ENCODE measurements around the gene EPS8L1.
"Not testable (repeated sequence)": the region's sequence is repeated elsewhere in the genome, so short reads cannot be mapped to it uniquely, and the experiment has no call there.

EPS8L1 gene

DNA sequence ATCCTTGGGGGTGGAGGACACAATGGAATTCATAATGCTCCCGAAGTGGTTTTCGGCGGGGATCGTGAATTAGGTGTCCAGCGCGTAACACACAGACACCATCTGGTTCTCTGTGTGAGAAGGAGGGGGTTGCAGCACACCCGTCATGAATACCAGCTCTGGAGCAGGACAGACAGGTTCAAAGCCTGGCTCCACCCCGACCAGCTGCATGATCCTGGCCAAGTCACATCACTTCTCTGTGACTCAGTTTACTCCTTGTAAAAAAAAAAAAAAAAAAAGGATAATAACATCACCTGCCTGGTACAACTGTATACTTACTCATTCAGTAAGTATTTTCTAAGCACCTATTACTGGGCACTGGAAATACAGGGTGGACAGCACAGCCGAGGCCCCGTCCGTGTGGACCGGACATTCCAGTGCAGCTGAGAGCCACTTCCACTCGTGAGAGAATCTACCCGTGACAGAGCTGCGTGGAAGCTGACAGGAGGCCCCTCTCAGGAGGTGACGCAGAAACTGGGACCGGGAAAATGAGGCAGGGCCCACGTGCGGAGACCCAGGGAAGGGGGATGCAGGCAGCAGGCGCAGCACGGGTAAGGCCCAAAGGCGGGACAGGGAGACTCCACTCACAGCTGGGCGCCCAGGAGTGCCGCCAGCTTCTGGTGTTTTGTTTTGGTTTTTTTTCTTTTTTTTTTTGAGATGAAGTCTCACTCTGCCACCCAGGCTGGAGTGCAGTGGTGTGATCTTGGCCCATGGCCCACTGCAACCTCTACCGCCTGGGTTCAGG, 24.7 kb upstream of the EPS8L1 start:
- no peak for DNase-seq

DNA sequence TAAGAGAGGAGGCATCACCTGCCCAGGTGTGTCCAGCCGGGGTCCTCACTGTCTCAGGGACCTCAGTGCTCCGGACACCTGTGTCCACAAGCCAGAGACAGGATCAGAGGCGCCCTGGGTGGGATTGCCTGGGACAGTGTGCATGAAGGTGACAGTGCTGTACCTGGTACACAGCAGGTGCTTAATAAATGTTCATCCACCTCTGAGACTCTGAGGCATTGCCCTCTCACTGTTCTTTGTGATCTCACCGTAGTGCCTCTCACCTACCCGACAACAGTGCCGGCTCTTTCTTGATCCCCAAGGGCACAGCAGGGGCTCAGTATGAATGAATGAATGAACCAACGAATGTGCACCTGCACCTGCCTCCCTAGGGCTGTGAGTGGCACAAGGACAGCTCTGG, 21.9 kb upstream of the EPS8L1 start:
- no peak for DNase-seq

DNA sequence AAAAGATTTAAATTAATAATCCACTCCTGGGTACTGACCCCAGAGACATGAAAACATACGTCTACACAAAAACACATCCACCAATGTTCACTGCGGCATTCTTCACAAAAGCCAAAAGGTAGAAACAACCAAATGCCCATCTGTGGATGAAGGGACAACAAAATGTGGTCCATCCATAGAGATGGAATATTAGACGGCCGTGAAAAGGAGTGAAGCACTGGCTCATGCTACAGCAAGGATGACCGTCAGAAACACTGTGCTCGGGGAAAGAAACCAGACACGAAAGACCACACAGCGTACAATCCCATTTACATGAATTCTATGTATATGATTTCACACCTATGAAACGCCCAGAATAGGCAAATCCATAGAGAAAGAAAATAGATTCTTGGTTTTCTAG, 18.8 kb upstream of the EPS8L1 start:
- DNase-seq, result no peak

DNA sequence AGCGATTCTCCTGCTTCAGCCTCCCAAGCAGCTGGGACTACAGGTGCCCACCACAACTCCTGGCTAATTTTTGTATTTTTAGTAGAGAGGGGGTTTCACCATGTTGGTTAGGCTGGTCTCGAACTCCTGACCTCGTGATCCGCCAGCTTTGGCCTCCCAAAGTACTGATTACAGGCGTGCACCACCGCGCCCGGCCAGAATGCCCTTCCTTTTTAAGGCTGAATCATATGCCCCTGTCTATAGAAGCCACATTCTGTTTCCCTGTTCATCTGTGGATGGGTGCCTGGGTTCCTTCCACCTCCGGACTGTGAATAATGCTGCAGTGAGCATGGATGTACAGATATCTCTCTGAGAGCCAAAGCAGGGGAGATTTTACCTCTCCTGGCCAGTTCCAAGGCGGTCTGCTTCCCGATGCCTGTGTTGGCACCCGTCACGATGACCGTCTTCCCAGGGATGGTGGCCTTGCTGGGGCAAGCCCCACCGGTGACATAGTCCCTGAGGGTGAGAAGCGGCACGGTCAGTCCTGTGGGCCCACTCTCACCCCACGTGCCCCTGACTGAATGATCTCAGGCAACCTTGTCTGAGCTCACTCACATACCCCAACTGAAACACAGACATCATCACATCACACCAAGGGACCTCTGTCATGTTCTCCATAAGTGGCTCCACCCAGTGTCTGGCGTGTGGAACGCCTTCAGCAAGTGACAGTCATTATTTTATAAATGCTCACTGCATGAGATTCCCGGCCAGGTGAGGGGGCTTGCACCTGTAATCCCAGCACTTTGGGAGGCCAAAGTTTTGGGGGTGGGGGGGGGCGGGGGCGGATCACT, 16.7 kb upstream of the EPS8L1 start:
- no peak for DNase-seq

DNA sequence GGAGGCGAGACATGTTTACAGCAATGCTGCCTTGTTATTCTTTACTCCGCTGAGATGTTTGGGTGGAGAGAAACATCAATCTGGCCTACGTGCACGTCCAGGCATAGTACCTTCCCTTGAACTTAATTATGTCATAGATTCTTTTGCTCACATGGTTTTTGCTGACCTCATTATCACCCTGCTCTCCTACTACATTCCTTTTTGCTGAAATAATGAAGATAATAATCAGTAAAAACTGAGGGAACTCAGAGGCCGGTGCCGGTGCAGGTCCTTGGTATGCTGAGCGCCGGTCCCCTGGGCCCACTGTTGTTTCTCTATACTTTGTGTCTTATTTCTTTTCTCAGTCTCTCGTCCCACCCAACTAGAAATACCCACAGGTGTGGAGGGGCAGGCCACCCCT, 15.4 kb upstream of the EPS8L1 start:
- not testable (repeated sequence) for DNase-seq

DNA sequence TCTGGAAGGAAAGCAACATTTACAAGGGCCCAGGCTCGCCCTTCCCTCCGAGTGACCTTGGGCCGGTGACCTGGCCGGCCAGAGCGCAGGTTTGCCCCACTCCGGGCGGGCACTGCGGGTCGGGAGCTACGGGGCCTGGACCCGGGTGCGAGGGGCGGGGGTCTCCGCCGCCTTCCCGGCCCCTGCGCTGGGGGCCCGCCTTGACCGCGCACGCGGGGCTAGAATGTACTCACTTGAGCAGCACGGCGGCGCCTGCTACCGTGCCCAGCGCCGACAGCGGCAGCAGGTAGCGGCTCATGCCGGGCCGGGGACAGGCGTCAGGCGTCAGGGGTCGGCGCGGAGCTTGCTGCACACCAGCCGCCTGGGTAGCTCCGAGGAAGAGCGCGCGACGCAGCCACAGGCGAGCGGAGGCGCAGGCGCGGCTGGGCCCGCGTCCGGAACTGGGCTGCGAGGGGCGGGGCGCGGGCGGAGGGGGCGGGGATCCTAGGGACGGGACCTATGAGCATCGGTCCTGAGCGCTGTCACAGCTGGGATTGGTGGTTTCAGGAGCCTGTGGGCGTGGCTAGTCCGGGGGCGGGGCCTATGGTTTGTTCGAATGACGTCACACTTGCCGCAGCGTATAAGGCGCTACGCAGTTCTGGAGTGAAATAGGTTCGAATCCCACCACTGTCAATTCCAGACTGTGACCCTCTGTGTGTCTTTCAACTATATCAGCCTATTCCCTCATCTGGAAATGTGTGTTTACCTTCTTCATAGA, 12.8 kb upstream of the EPS8L1 start, which contains the start of gene RDH13:
Gene RDH13, minus strand, starts transcription at position 414 of the 757 bp plus-strand sequence. Its CDS starts 116 bp downstream, at position 298.
- DNase-seq, result peak; percentile 98

DNA sequence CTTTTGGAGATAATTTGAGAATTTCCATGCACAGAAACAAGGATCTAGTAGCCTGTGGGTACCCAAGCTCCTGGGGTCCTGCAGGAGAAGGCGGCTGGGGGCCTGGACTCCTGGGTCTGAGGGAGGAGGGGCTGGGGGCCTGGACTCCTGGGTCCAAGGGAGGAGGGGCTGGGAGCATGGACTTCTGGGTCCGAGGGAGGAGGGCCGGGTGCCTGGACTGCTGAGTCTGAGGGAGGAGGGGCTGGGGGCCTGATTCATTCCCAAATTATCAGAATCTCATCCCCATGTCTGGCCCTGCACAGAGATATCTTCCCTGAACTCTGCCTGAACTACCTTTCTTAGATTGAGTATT, 12.2 kb upstream of the EPS8L1 start:
- no peak for DNase-seq

DNA sequence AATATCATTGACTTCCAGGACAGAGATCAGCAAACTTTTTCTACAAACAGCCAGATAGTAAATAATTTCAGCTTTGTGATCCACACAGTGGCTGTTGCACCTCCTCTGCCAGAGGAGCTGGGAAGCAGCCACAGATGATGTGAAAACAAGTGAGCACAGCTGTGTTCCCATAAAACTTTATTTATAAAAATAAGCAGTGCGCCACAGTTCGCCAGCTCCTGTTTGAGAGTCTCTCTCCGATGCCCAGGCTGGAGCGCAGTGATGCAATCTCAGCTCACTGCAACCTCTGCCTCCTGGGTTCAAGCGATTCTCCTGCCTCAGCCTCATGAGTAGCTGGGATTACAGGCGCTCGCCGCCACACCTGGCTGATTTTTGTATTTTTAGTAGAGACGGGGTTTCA, 10.2 kb upstream of the EPS8L1 start:
- not testable (repeated sequence) for DNase-seq

DNA sequence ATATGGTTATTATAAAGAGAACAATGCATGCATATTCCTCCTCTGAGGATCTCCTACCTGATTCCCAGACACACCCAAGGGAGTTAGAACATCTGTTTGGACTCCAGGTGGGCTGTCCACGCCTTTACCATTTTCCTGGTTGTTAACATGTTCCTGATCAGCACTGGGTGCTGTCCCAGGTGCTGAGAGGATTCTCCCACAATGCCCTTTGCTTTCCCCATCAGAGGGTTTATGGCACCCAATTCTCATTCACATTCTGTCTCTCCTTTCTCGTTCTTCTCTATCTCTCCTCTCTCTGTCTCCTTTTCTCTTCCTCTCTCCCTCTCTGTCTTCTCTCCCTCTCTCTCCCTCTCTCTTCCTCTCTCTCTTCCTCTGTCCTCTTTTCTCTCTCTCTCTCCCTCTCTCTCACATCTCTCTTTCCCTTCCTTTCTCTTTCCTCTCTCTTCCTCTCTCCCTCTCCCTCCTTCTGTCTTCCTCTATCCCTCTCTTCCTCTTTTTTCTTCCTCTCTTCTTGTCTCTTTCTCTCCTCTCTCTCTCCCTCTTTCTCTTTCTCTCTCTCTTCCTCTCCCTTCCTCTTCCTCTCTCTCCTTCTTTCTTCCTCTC, 9.5 kb upstream of the EPS8L1 start:
- no peak for DNase-seq

DNA sequence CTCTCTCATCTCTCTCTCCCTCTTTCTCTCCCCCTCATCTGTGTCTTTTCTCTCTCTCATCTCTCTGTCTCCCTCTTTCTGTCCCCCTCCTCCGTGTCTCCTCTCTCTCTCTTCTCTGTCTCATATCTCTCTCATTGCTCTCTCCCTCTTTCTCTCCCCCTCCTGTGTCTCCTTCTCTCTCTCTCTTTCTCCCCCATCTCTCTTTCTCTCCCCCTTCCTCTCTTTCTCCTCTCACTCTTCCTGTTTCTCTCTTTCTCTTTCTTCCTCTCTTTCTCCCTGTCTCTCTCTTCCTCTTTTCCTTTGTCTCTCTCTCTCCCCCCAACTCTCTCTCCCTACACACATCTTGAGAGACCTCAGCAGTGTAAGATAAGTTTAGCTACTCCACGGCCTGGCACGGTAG, 7.8 kb upstream of the EPS8L1 start:
- no peak for DNase-seq

DNA sequence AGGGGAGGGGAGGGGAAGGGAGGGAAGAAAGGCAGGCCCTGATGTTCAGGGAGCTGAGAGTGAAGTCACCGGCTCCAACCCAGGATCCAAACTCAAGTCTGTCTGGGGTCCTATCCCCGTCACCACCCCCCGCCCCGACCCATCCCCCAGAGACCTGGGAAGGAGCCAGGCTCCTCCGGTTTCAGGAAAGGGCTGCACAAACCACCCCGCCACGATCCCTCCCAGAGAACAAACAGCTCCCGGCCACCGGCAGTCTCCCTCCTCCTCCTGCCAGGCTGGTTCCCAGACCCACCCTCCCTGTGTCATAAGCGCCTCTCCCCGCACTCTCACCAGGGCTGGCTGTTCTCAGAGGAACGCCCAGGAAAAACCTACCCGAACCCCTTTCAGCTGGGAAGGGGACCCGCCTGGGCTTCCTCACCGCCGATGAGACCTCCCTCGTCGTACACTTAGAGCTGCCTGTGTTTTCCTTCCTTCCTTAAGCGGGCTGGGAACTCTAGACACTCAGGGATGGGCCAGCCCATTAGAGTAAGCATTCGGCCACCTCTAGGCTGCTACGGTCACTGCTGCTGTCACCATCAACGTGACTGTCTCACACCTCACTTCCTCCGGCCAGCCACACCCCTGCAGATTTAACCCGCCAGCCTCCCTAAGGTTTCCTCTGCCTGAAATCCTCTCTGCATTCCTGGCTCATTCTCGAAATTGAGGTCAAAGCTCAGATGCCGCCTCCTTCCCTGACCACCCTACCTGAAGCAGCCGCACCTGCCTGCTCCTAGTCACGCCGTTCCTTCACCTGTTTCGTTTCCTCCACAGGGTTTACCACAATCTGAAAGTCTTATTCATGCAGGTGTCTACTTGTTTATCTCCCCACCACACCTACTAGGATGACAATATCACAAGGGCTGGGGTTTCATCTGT, 6.5 kb upstream of the EPS8L1 start:
- no peak for DNase-seq

DNA sequence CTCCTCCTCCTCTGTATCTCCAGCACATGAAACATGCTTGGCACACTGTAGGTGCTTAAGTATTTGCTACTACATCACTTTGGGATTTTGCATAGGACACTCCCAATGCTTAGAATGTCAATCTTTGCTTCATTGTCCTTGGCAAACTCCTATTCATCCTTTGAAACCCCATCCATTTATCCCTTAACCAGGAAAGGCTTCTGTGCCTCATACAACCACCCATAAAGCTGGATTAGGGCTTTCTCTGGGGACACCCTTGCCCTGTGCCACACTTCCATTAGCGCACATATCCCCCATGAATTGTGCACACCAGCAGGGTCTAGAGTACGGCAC, 5.8 kb upstream of the EPS8L1 start:
- DNase-seq, result no peak

DNA sequence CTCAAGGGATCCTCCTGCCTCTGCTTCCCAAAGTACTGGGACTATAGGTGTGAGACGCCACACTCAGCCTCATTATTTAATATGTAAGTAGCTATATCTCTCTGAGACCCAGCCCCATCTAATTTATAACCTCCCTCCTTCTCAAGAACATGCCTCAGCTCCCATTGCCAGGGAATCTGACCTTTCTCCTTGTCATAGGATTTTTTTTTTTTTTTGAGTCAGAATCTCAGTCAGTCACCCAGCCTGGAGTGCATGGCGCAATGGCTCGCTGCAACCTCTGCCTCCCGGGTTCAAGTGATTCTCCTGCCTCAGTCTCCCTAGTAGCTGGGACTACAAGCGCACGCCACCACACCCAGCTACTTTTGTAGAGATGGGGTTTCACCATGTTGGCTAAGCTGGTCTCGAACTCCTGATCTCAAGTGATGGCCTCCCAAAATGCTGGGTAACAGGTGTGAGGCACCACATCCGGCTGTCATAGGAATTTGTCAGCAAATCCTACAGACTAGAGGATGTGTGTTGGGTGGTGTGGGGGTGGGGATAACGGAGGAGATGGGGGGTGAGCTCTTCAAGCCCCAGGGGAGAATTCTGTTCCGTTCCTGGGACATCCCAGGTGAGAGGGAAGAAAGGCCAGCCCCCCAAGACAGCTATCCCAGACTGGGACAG, 5.1 kb upstream of the EPS8L1 start:
- DNase-seq, result no peak

DNA sequence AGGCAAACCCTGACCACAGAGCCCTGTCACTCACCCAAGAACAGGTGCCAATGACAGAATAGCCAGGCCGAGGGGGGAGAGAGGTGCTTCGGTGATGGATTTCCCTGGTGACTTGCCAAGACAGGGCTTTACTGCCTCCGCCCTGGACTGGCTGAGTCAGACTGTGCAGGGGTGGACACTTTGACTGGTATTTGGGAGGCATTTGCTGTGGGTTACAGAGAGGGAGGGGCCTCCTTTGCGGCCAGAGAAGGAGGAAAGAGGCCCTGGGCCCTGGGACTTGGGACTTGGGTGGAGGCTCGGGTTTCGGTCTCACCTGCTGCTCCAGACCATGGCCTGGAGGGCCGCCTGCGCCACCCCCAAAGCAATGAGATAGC, 4.6 kb upstream of the EPS8L1 start:
- peak; percentile 32 for DNase-seq

DNA sequence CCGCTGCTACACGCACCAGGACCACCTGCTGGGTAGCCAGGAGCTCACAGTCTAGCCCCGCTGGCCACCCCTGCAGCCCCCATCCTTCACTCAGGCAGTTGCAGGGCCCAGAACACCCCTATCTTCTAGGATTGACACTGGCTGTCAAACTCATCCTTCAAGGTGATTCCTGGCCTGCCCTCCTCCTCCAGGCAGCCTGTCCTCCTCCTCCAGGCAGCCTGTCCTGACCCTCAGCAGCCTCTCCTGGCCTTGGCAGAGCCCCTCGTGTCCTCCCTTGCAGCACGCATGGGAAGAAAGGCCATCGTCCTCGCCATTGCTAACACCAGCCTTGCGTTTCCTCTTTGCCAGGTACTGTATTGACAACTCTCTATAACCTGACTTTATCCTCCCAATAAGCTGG, 3.8 kb upstream of the EPS8L1 start:
- DNase-seq, result no peak

DNA sequence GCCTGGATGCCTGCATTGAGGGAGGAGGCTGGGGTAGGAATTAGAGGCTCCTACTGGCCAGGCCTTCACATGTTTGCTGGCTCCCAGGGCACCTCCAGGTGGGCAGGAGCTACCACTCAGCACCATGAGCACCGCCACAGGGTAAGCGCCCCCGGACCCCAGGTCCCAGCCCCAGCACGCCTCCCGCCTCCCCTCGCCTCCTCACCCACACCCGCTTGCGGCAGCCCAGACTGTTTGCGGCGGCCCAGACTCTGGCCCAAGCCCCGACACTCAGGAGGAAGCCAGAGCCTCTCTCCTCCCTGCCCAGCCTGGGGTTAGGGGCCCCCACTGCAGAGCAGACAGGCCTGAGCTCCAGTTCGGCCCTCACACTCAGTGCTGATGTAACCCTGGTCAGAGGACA, 652 bp downstream of the EPS8L1 start:
- no peak for DNase-seq

DNA sequence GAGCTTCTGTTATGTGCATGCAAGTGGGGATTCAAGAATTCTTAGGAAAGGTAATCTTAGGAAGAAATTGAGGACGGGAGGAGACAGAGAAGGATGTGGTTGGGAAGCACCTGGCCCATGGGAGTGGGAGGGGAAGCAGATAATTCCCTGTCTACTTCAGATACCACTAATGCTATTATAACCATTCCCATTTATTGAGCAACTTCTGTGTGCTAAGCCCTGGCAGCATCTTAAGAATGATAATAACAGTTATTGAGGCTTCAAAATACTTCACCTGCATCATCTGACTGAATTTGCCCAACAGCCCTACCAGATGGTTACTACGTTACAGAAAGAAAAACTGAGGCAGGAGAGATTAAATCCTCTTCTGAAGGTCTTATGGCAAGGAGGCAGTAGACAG, 1.4 kb downstream of the EPS8L1 start:
- DNase-seq, result no peak

DNA sequence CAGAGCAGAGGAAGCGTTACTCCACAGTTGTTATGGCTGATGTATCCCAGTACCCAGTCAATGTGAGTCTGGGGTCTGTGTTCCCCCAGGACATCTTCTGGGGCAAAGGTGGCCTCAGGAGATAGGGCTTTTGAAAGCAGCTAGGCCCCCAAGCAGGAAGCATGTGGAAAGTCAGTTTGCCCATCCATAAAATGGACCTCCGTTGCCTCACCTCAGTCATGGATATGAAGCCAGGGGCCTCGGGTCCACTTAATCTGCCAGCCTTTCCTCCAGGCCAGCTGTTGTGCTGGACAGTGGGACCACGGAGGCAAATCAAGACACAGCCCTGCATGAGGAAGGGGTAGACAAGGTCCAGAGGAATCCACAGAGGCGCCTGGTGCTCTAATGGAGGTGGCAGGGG, 3.3 kb downstream of the EPS8L1 start:
- DNase-seq, result no peak

DNA sequence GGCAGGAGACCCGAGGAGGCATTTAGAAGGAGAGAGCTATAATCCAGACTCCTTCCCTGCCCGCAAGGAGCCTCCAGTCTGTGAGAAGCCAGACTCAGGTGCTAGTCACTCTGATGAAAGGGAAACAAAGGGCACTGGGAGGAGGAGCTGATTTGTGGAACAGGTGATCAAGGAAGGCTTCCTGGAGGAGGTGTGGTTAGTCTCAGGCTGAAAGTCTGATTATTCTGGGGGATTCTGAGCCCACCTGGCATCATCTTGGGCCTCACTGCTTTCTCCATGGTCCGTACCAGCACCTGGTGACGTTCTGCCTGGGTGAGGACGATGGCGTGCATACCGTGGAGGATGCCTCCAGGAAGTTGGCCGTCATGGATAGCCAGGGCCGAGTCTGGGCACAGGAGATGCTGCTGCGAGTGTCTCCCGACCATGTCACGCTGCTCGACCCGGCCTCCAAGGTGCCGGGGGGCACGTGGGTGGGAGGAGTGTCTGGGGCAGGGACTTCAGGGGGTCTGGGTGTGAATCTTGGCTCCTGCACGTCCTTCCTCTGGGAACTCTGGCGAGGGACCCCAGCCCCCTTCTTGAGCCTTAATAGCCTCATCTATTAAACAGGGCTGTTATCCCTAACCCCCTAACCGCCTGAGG, 3.9 kb downstream of the EPS8L1 start:
- no peak for DNase-seq

DNA sequence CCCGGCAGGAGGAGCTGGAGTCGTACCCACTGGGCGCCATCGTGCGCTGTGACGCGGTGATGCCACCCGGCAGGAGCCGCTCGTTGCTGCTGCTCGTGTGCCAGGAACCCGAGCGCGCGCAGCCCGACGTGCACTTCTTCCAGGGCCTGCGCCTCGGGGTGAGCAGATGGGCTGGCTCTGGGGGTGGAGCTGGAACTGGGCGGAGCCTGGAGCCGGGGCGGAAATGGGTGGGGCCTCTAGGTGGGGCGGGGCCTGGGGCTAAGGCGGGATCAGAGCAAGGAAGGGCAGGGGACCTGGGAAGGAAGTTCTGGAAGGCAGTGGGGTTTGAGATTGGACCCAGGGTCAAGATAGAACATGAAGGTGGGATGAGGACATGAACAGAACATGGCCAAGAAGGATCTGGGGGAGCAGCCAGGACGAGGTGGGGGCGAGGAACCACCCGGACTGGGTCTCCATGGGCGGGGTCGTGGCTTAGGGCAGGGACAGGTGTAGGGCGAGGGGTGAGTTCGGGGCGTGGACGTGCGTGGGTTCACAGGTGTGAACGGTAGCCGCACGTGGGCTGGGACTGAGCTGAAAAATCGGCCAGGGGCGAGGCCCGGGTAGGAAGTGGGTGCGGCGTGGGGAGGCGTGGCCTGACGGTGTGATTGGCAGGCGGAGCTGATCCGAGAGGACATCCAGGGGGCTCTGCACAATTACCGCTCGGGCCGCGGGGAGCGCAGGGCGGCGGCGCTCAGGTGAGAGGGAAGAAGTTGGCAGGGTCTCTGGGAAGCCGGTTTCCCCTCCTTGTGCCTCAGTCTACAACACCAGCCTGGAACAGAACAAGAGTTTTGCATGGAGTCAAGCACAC, 4.7 kb downstream of the EPS8L1 start:
- peak; percentile 82 for DNase-seq
